OCI-LY3 (cell line): ENCODE results near the gene STK17A.

ENCODE experiments used
- H2AFZ ChIP-seq: fragments of 200-600, 300-600 bp; shearing (Covaris generic); 2 replicates; pipeline ENCODE4 v1.6.0; 2014; ENCODE audit warnings: antibody characterized with exemption, low read depth, low read length
- H3K27ac ChIP-seq: fragments of 200-600, 300-600 bp; sonication (generic); 2 replicates; pipeline ENCODE4 v1.5.1; 2014; ENCODE audit warnings: mild to moderate bottlenecking, low read length, moderate library complexity, mixed read lengths
- H3K27me3 ChIP-seq: fragments of 200-600, 300-600 bp; sonication (generic); 2 replicates; pipeline ENCODE4 v1.6.1; 2014; ENCODE audit warnings: low read depth, low read length, mixed read lengths
- H3K36me3 ChIP-seq: fragments of 200-600, 300-600 bp; sonication (generic); replicated peaks from 2 replicates; pipeline ENCODE3; 2014; ENCODE audit warnings: low read depth, low read length, mixed read lengths
- H3K4me1 ChIP-seq: fragments of 300-600, 200-600 bp; sonication (generic); 2 replicates; pipeline ENCODE4 v1.6.1; 2014; ENCODE audit warnings: low read length, mixed read lengths
- H3K4me2 ChIP-seq: fragments of 200-600, 300-600 bp; sonication (generic); 2 replicates; pipeline ENCODE4 v1.6.1; 2014; ENCODE audit warnings: low read length, mixed read lengths
- H3K4me3 ChIP-seq: fragments of 300-600, 200-600 bp; sonication (generic); 2 replicates; pipeline ENCODE4 v1.5.1; 2014; ENCODE audit warnings: antibody characterized with exemption, mild to moderate bottlenecking, low read length, moderate library complexity
- H3K79me2 ChIP-seq: fragments of 300-600, 200-600 bp; shearing (Covaris generic); 2 replicates; pipeline ENCODE4 v1.6.1; 2014; ENCODE audit warnings: mild to moderate bottlenecking, low read length, mixed read lengths
- H3K9ac ChIP-seq: fragments of 300-600, 200-600 bp; shearing (Covaris generic); 2 replicates; pipeline ENCODE4 v1.6.0; 2014; ENCODE audit warnings: mild to moderate bottlenecking, low read length, moderate library complexity
- H3K9me3 ChIP-seq: fragments of 200-600, 300-600 bp; shearing (Covaris generic); 2 replicates; pipeline ENCODE4 v1.6.1; 2014; ENCODE audit warnings: low read length, mixed read lengths; ENCODE audit not compliant: insufficient read depth
- H4K20me1 ChIP-seq: fragments of 200-600, 300-600 bp; sonication (generic); 2 replicates; pipeline ENCODE4 v1.6.1; 2016; ENCODE audit warnings: low read length, mixed read lengths; ENCODE audit not compliant: insufficient read depth
- CTCF ChIP-seq: fragments of 200-600, 300-600 bp; sonication (generic); IDR thresholded peaks from 2 replicates; pipeline ENCODE4 v1.5.1; 2014; ENCODE audit warnings: antibody characterized with exemption, low read length, low read depth
- EZH2phosphoT487 ChIP-seq: fragments of 200-600 bp; shearing (Covaris generic); IDR thresholded peaks from 2 replicates; pipeline ENCODE4 v1.6.1; 2018; ENCODE audit warnings: antibody characterized with exemption, mixed run types, low read depth

Gene STK17A

DNA sequence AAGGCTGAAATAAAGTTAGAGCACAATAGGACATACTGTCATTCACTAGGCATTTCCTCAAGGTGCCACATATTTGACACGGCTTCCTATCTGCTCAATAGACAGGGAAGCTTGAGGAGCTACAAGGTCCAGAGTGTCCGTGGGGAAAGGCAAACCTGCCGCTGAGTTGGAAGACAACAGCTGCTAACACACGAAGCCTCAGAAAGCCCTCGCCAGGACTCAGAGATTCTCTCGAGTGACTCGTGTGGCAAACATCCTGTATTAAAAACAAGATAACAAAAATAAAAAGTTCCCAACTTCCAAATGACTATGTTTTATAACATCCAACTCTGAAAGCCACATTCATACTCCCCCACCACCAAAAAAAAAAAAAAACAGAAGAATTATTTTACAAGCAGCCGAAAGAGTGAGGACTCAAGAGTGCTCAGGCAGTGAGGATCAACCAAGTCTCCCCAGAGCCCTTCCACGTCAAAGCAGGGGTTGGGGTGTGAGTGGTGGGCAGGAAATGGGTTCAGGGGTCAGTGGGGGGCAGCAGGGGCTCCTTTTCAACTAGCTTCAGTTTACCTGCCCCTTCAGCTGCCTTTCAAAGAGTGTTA lies 67.6 kb downstream of the STK17A start:
- Histone ChIP-seq H3K4me1 (peaks cover 72% of the 10 kb centered on the region), H3K79me2 (peaks cover 22% of the 10 kb centered on the region), H4K20me1 (peaks cover 24% of the 10 kb centered on the region), H3K36me3 (peaks cover 32% of the 10 kb centered on the region), H3K27ac (peak overlapping the region; percentile 97), H3K27me3 (no peaks in the 10 kb centered on the region), H2AFZ (no peak overlapping the region), H3K9me3 (peaks cover 5% of the 10 kb centered on the region), H3K4me3 (peak overlapping the region; percentile 64), H3K9ac (peak overlapping the region; percentile 58), H3K4me2 (peak overlapping the region; percentile 95)
- TF ChIP-seq EZH2phosphoT487, result no peak
- TF ChIP-seq CTCF, result no peak

DNA sequence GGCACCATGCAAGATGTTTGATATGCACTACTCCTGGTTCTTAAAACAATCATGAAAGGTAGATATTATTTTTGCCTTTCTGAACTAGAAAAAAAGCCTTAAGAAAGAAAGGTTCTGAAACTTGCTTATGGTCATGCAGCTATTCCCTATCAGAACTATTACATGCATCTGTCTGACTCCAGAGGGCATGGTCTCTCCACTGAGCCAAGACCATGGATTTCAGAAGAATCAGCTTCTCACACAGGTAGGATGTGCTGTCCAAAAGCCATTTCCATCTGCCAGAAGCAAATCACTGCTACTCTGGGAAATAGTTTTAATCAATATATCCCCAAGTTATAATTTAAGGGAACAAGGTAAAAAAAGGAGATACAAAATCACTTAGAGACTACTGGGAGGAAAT lies 69.5 kb downstream of the STK17A start:
- peaks cover 27% of the 10 kb centered on the region for H3K79me2 ChIP-seq
- no peak overlapping the region for H2AFZ ChIP-seq
- no peak overlapping the region for H3K9ac ChIP-seq
- H3K4me3 ChIP-seq, result no peak overlapping the region
- H3K27ac ChIP-seq, result no peak overlapping the region
- peaks cover 19% of the 10 kb centered on the region for H4K20me1 ChIP-seq
- H3K4me2 ChIP-seq, result no peak overlapping the region
- H3K36me3 ChIP-seq, result peaks cover 22% of the 10 kb centered on the region
- H3K4me1 ChIP-seq, result peaks cover 54% of the 10 kb centered on the region
- H3K9me3 ChIP-seq, result peaks cover 5% of the 10 kb centered on the region
- no peaks in the 10 kb centered on the region for H3K27me3 ChIP-seq
- TF ChIP-seq EZH2phosphoT487 (no peak), CTCF (no peak)

GRCh38 chr7:43653466-43653865 lies 70.6 kb downstream of the STK17A start:
- Histone ChIP-seq H4K20me1 (peaks cover 16% of the 10 kb centered on the region), H3K9me3 (peaks cover 2% of the 10 kb centered on the region), H3K36me3 (peaks cover 18% of the 10 kb centered on the region), H3K27ac (no peak overlapping the region), H3K27me3 (no peaks in the 10 kb centered on the region), H3K4me3 (no peak overlapping the region), H3K79me2 (peaks cover 27% of the 10 kb centered on the region), H3K4me1 (peaks cover 47% of the 10 kb centered on the region), H3K9ac (no peak overlapping the region), H2AFZ (no peak overlapping the region), H3K4me2 (no peak overlapping the region)
- no peak for TF ChIP-seq CTCF
- TF ChIP-seq EZH2phosphoT487, result no peak

DNA sequence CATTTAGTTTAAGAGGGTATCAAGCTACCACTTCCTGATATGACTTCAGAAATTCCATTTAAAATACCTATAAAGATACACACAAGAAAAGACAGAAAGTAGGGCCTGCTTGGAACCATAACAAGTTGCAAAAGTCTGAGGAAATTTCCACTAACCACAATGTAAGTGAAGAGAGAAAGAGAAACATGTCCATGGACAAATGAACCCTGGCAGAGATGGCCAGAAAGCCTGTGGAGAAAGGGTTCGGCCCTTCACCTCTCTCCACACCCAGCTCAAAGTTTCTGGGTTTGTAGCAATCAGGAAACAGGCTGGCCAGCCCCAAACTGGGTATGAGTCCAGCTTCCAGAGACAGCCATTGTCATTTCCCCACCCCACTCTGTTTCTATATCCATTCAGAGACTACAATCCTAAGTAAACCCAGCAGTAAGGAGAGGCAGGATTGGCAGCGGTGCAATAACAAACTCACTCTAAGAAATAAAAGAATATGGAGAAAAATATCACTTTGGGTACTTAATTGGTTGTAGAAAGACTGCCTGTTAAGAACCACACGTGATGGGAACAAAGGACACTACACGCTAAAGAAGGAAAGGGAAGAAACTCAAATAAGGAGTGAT lies 71.1 kb downstream of the STK17A start:
- H3K4me2 ChIP-seq, result no peak overlapping the region
- H3K79me2 ChIP-seq, result peaks cover 29% of the 10 kb centered on the region
- peaks cover 2% of the 10 kb centered on the region for H3K9me3 ChIP-seq
- no peak for TF ChIP-seq CTCF
- TF ChIP-seq EZH2phosphoT487, result no peak
- peaks cover 12% of the 10 kb centered on the region for H4K20me1 ChIP-seq
- no peaks in the 10 kb centered on the region for H3K27me3 ChIP-seq
- H3K4me1 ChIP-seq, result peaks cover 47% of the 10 kb centered on the region
- H3K36me3 ChIP-seq, result peaks cover 18% of the 10 kb centered on the region
- no peak overlapping the region for H3K4me3 ChIP-seq
- no peak overlapping the region for H3K27ac ChIP-seq
- no peak overlapping the region for H2AFZ ChIP-seq
- H3K9ac ChIP-seq, result no peak overlapping the region
